ENCODE measurements around the gene NDUFA3.

DNA sequence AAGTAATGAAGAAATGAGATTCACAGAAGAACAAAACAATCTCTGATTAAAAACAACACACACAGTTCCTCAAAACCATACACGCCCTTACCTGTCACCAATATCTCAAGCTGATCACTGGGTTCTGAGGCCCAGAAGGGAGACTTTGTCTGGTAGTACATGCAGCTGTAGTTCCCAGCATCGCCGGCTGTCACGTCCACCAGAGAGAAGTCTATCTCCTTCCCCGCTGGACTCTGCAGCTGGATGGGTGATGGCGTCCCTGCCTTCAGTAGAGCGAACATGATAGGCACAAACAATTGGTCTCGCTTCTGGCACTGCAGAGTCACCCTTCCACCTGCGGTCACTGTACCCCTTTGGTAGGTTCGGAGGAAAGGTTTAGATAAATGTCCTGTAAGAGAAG, 28.8 kb upstream of the NDUFA3 start:
- TF ChIP-seq, protein P1, sequence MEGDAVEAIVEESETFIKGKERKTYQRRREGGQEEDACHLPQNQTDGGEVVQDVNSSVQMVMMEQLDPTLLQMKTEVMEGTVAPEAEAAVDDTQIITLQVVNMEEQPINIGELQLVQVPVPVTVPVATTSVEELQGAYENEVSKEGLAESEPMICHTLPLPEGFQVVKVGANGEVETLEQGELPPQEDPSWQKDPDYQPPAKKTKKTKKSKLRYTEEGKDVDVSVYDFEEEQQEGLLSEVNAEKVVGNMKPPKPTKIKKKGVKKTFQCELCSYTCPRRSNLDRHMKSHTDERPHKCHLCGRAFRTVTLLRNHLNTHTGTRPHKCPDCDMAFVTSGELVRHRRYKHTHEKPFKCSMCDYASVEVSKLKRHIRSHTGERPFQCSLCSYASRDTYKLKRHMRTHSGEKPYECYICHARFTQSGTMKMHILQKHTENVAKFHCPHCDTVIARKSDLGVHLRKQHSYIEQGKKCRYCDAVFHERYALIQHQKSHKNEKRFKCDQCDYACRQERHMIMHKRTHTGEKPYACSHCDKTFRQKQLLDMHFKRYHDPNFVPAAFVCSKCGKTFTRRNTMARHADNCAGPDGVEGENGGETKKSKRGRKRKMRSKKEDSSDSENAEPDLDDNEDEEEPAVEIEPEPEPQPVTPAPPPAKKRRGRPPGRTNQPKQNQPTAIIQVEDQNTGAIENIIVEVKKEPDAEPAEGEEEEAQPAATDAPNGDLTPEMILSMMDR (IDR thresholded peaks at IDR 0.05; ENCODE audit: low read length): no peak
- TF ChIP-seq EZH2 (optimal IDR thresholded peaks at IDR 0.05; ENCODE audit: low read depth, low read length) (no peak), EZH2phosphoT487 (IDR thresholded peaks at IDR 0.05; ENCODE audit: low read length) (no peak)

Measured in MM.1S (cell line).